GM12878 (cell line): ENCODE results near the gene TBC1D2B. TPM values are rescaled to one million over a fixed set of nuclear protein-coding genes. Genes with fewer than 3 reads are reported as not detected.

Experiments
- ATAC-seq: fragments of 200-7000 bp; cut with Tn5 transposase; 3 replicates; pipeline ENCODE4 v1.9.1; 2020; ENCODE audit warnings: mild to moderate bottlenecking, moderate library complexity
- BruUV-seq: library from RNA; stranded (reverse); fragments of 400-500 nt; replicated peaks from 2 replicates; lab custom pipeline; 2021; lab: Mats Ljungman, UMichigan
- CTCF ChIA-PET: fragments of 300-600 bp; sonication (Branson Sonifier 250); formaldehyde crosslinking; extraction: SDS; loops from one replicate; lab custom pipeline; 2021; ENCODE audit warnings: inconsistent platforms; lab: Yijun Ruan, JAX
- POLR2A ChIA-PET: fragments of 350-600 bp; formaldehyde crosslinking; extraction: SDS; loops from one replicate; lab custom pipeline; 2021; ENCODE audit warnings: inconsistent platforms; lab: Charles Lee
- RAD21 ChIA-PET: fragments of 300-600 bp; sonication (Branson Sonifier 250); formaldehyde crosslinking; loops from one replicate; lab custom pipeline; 2023; ENCODE audit warnings: antibody characterized with exemption; ENCODE audit not compliant: unreplicated experiment; lab: Charles Lee
- SMC1A ChIA-PET: fragments of 300-600 bp; sonication (Branson Sonifier 250); formaldehyde crosslinking; loops from one replicate; lab custom pipeline; 2023; ENCODE audit not compliant: unreplicated experiment, uncharacterized antibody; lab: Charles Lee
- DNase-seq: peaks from one replicate; pipeline ENCODE4 v3.0.0-alpha.2; 2011; ENCODE audit warnings: low read depth, low spot score
- FAIRE-seq: peaks from 3 replicates; lab custom pipeline; 2011; peaks lifted over from hg19 to GRCh38; lab: Jason Lieb, UNC
- H2AFZ ChIP-seq: 2 replicates; pipeline ENCODE4 v1.6.0; 2011; ENCODE audit warnings: low read depth, low read length, control low read depth; ENCODE audit not compliant: control insufficient read depth
- H3K27ac ChIP-seq: 2 replicates; pipeline ENCODE4 v1.5.1; 2011; ENCODE audit warnings: control low read depth; ENCODE audit not compliant: control insufficient read depth, insufficient read depth
- H3K27me3 ChIP-seq, 2 experiments: replicated peaks in 1 of 2; 2 replicates each; pipeline versions ENCODE4 v1.6.0 to v1.6.1; 2011; ENCODE audit warnings: low read length in 1 of 2; ENCODE audit not compliant: control insufficient read depth in 2 of 2, insufficient read depth in 2 of 2
- H3K36me3 ChIP-seq, 2 experiments: 2 replicates each; pipeline ENCODE4 v1.5.1; 2011; ENCODE audit warnings: low read length in 1 of 2; ENCODE audit not compliant: control insufficient read depth in 2 of 2, insufficient read depth in 2 of 2
- H3K4me1 ChIP-seq: 2 replicates; pipeline ENCODE4 v1.6.1; 2011; ENCODE audit warnings: mild to moderate bottlenecking, low read length, moderate library complexity, mixed read lengths; ENCODE audit not compliant: control insufficient read depth, insufficient read depth
- H3K4me2 ChIP-seq: 2 replicates; pipeline ENCODE4 v1.6.0; 2011; ENCODE audit warnings: control low read depth; ENCODE audit not compliant: control insufficient read depth, insufficient read depth
- H3K4me3 ChIP-seq: fragments of 200-600 bp; sonication (generic); 2 replicates; pipeline ENCODE4 v1.5.1; 2016
- H3K79me2 ChIP-seq: 2 replicates; pipeline ENCODE4 v1.6.0; 2011; ENCODE audit warnings: low read length; ENCODE audit not compliant: control insufficient read depth, insufficient read depth
- H3K9ac ChIP-seq: 2 replicates; pipeline ENCODE4 v1.8.0; 2011; ENCODE audit warnings: low read length, control low read depth, mixed read lengths; ENCODE audit not compliant: control insufficient read depth, insufficient read depth
- H3K9me3 ChIP-seq: replicated peaks from 3 replicates; pipeline ENCODE4 v1.5.1; 2011; ENCODE audit warnings: mild to moderate bottlenecking, low read length; ENCODE audit not compliant: control insufficient read depth, insufficient read depth
- H4K20me1 ChIP-seq: 2 replicates; pipeline ENCODE4 v1.6.0; 2011; ENCODE audit not compliant: control insufficient read depth, insufficient read depth
- BRCA1 ChIP-seq: IDR thresholded peaks from 2 replicates; pipeline ENCODE4 v1.6.1; 2011; ENCODE audit warnings: low read depth, low read length, improper control_type of control experiment
- E4F1 ChIP-seq: fragments of 450-650 bp; IDR thresholded peaks from 2 replicates; pipeline ENCODE4 v1.6.1; 2018; ENCODE audit warnings: borderline replicate concordance, mild to moderate bottlenecking; ENCODE audit not compliant: partially characterized antibody
- HDGF ChIP-seq: fragments of 450-650 bp; IDR thresholded peaks from 2 replicates; pipeline ENCODE4 v1.6.1; 2016; ENCODE audit warnings: antibody characterized with exemption
- JUNB ChIP-seq: IDR thresholded peaks from 2 replicates; pipeline ENCODE4 v1.6.1; 2016; ENCODE audit warnings: antibody characterized with exemption, mild to moderate bottlenecking
- NFYB ChIP-seq: IDR thresholded peaks from 2 replicates; pipeline ENCODE4 v1.6.1; 2011; ENCODE audit warnings: low read depth, mild to moderate bottlenecking, low read length, improper control_type of control experiment, moderate library complexity; ENCODE audit not compliant: insufficient read depth
- PAX5 ChIP-seq: IDR thresholded peaks from 2 replicates; pipeline ENCODE4 v1.6.1; 2011; ENCODE audit warnings: low read depth, low read length, borderline replicate concordance
- PKNOX1 ChIP-seq: fragments of 450-650 bp; IDR thresholded peaks from 2 replicates; pipeline ENCODE4 v1.6.1; 2016; ENCODE audit warnings: mild to moderate bottlenecking
- RCOR1 ChIP-seq: conservative IDR thresholded peaks from 2 replicates; pipeline ENCODE4 v1.6.1; 2012; ENCODE audit warnings: low read depth, low read length, improper control_type of control experiment
- STAT1 ChIP-seq: fragments of 450-650 bp; conservative IDR thresholded peaks from 2 replicates; pipeline ENCODE4 v1.6.1; 2014; ENCODE audit warnings: antibody characterized with exemption, mild to moderate bottlenecking
- ZNF217 ChIP-seq: fragments of 450-650 bp; IDR thresholded peaks from 2 replicates; pipeline ENCODE4 v1.6.1; 2017; ENCODE audit warnings: antibody characterized with exemption, mild to moderate bottlenecking
- WGBS: methylation state at CpG from one replicate; pipeline ENCODE4 v1.1.6; 2016; ENCODE audit warnings: low lambda C conversion rate; ENCODE audit not compliant: insufficient replicate concordance, insufficient coverage; ENCODE audit errors: missing lambda C conversion rate; 5-methylcytosine and 5-hydroxymethylcytosine counted together
- in situ Hi-C: fragments of 300-500 bp; cut with MboI; formaldehyde crosslinking; loops from 9 replicates; pipeline ENCODE4 v1.14.3; 2018; ENCODE audit warnings: mixed read lengths
- intact Hi-C: fragments of 100-400 bp; cut with micrococcal nuclease; formaldehyde crosslinking; loops from one replicate; pipeline ENCODE4 v1.14.2; 2022; ENCODE audit not compliant: unreplicated experiment
- polyA plus RNA-seq, 11 experiments: library from polyadenylated mRNA; depleted of rRNA in 4 of 11; unstranded in 6 of 11; stranded (reverse) in 5 of 11; fragments of >200 nt; fragmentation: Nextera tagmentation in 4 of 11; fragmentation: Illumina TruSeq in 1 of 11; extraction: Ambion mirVana in 4 of 11; extraction: Trizol in 1 of 11; gene quantifications; 1 replicate in 1 of 11; 2 replicates in 10 of 11; pipeline versions ENCODE4 v1.2.1 to v1.2.3, GENCODE V29; 2011 to 2016; ENCODE audit warnings: inconsistent platforms in 2 of 11, missing spikeins in 2 of 11, low read depth in 1 of 11
- total RNA-seq, 4 experiments: library from RNA; depleted of rRNA in 3 of 4; stranded (reverse); fragments of >200 nt in 3 of 4; fragmentation: Illumina TruSeq in 1 of 4; extraction: Trizol in 1 of 4; gene quantifications; 2 replicates each; pipeline versions ENCODE4 v1.2.1 to v1.2.3, GENCODE V29; 2013 to 2021
- TF ChIP-seq, protein P1 (sequence below): fragments of 450-650 bp; IDR thresholded peaks from 2 replicates; pipeline ENCODE4 v1.6.1; 2017; ENCODE audit warnings: mild to moderate bottlenecking, moderate library complexity

Gene TBC1D2B
- total and polyA plus RNA-seq, 10 of the 15 experiments (the other 5 are each of a cell fraction or from before 2014, with no cell fraction given): 1.3 to 53.4 (median 19.4) TPM

GRCh38 chr15:78050441-78050809 lies 27.1 kb downstream of the TBC1D2B start (continued):
- no peak for TF ChIP-seq PAX5
- no peak for TF ChIP-seq PKNOX1
- TF ChIP-seq, all 136 proteins: peak for 4

DNA sequence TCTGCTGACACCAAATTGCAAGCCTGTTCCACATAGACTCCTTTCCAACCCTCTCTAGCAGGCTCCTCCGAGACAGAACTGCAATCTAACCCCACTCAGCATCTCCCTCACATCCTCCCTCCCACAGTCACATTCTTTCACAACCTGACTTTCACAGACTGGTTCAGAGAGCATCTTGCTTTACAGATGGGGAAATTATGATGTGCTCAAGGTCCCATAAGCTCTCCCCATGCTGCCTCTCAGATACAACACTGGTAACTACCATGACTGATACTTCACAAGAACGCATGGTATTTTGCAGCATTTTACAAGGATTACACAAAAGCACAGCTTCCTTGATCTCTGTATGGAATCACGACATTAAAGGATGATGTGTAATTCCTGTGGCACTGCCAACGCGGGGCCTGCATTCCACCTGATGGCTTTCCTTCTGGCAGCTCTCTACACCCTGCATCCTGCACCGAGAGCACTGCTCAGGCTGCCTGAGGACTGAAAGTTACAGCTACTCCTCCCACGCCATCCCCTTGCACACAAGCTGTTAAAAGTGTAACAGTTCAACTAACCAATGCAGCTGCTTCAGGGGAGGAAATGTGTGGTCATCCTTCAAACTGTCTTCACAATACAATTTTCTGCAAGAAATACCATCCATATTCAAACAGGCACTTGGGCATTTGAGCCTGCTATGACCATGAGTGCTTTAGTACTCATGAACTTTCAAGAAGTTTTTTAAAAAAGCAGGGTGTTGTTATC lies 27.6 kb downstream of the TBC1D2B start:
- SMC1A ChIA-PET: interaction anchor here (0.5 to 14.4 kb wide), 18 partner anchors 10 to 90 kb away, joined by 3 to 305 read pairs (median 6); no protein-coding TSS in a partner anchor
- 28% methylated on average over 7 of the region's 7 CpGs for WGBS
- DNase-seq (peak; percentile 68), ATAC-seq (peak; percentile 92), FAIRE-seq (peak; percentile 62)
- Histone ChIP-seq H3K4me1 (peaks cover 71% of the 10 kb centered on the region), H3K27ac (peak overlapping the region; percentile 53), H2AFZ (no peak overlapping the region), H3K4me3 (peak overlapping the region; percentile 45; the same call in 1 of the 2 replicates), H3K36me3 (peaks cover 5 to 15% of the 10 kb centered on the region in 2 experiments), H3K9me3 (no peaks in the 10 kb centered on the region), H3K4me2 (peak overlapping the region; percentile 36), H3K79me2 (peaks cover 22% of the 10 kb centered on the region), H3K27me3 (no peaks in the 10 kb centered on the region), H4K20me1 (no peaks in the 10 kb centered on the region), H3K9ac (no peak overlapping the region)
- CTCF ChIA-PET: interaction anchor here (0.8 to 9.1 kb wide), 16 partner anchors 8 to 142 kb away, joined by 3 to 158 read pairs (median 6); partner anchors contain the start of gene TBC1D2B
- POLR2A ChIA-PET: interaction anchor here (0.6 to 6.0 kb wide), 8 partner anchors 11 to 127 kb away, joined by 3 to 79 read pairs (median 5); no protein-coding TSS in a partner anchor
- in situ Hi-C loops: no loop called here
- intact Hi-C loops: loop anchor here (2.0 kb wide), 1 partner anchor 17 kb away; no protein-coding TSS in a partner anchor
- RAD21 ChIA-PET: interaction anchor here (0.7 to 9.0 kb wide), 20 partner anchors 8 to 250 kb away, joined by 3 to 170 read pairs (median 5); partner anchors contain the start of genes IDH3A and SKIC8
- no TSS peak for BruUV-seq
- no peak for TF ChIP-seq NFYB
- TF ChIP-seq ZNF217: no peak
- TF ChIP-seq BRCA1: no peak
- TF ChIP-seq RCOR1: no peak
- TF ChIP-seq E4F1: no peak
- no peak for TF ChIP-seq STAT1
- peak; percentile 72 for TF ChIP-seq HDGF
- TF ChIP-seq JUNB: no peak
- TF ChIP-seq, protein P1, sequence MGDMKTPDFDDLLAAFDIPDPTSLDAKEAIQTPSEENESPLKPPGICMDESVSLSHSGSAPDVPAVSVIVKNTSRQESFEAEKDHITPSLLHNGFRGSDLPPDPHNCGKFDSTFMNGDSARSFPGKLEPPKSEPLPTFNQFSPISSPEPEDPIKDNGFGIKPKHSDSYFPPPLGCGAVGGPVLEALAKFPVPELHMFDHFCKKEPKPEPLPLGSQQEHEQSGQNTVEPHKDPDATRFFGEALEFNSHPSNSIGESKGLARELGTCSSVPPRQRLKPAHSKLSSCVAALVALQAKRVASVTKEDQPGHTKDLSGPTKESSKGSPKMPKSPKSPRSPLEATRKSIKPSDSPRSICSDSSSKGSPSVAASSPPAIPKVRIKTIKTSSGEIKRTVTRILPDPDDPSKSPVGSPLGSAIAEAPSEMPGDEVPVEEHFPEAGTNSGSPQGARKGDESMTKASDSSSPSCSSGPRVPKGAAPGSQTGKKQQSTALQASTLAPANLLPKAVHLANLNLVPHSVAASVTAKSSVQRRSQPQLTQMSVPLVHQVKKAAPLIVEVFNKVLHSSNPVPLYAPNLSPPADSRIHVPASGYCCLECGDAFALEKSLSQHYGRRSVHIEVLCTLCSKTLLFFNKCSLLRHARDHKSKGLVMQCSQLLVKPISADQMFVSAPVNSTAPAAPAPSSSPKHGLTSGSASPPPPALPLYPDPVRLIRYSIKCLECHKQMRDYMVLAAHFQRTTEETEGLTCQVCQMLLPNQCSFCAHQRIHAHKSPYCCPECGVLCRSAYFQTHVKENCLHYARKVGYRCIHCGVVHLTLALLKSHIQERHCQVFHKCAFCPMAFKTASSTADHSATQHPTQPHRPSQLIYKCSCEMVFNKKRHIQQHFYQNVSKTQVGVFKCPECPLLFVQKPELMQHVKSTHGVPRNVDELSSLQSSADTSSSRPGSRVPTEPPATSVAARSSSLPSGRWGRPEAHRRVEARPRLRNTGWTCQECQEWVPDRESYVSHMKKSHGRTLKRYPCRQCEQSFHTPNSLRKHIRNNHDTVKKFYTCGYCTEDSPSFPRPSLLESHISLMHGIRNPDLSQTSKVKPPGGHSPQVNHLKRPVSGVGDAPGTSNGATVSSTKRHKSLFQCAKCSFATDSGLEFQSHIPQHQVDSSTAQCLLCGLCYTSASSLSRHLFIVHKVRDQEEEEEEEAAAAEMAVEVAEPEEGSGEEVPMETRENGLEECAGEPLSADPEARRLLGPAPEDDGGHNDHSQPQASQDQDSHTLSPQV: no peak
